ENCODE data around the gene ENTPD8.
"Not testable (repeated sequence)": the region's sequence is repeated elsewhere in the genome, so short reads cannot be mapped to it uniquely, and the experiment has no call there.

ENTPD8 gene

DNA sequence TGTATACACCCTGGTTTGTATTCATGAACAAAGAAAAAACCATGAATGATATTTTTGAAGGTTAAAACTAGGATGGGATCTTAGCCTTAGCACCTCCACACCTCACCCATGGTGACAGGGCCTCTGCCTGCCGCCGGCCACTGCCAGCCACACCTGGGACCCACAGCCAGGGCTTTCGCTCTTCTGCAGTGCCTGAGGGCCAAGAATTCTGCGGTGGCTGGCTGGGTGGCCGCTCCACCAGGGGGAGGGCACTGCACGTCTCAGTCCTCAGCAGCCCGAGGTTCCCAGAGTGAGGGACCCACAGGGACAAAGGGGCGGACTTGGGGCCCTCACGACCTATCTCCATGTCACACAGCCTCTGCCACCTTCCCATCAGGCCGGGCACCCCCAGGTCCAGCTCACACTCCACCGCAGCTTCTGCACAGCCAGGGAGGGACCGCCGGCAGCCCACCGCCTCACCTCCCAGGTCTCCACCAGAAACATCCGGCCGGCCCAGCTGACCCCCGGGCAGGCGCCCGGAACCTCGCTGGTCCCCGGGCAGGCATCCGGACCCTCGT is 25.1 kb downstream of the ENTPD8 start:
- FAIRE-seq, result no peak
- DNase-seq (ENCODE audit: insufficient read length, low spot score), result no peak

DNA sequence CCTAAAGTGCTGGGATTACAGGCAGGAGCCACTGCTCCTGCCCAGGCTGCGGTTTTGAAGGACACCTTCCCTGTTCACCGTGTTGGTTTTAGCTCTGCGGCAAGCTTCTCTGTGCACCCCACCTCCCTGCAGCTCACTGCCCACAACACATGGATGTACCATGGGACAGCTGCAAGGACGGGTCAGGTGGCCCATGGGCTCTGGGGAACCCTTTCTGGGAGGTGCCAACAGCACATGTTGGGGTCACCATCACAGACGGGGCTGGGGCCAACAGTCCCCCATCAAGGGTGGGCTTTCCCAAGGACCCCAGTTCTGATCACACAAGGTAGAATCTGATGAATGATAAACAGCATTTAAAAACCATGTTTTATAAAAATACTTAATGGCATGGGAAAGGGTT is 25.7 kb downstream of the ENTPD8 start:
- no peak for DNase-seq (ENCODE audit: insufficient read length, low spot score)
- FAIRE-seq, result no peak

DNA sequence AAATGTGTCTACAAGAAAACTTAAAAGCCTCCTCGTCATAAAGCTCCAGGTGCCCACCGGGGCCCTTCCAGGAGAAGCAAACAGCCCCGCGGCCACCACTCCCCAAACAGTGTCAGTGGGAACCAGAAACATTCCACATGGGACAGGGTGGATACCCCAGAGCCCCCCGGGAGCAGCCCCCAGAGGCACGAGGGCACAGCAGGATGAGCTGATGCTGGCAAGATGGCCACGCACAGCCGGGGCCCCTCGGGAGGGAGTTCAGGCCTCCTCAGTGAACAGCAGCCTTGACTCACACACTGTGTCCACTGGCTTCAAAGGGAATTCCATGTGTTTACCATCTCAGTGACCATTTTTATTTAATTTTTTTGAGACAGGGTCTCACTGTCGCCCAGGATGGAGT is 28.7 kb downstream of the ENTPD8 start:
- FAIRE-seq, result no peak

DNA sequence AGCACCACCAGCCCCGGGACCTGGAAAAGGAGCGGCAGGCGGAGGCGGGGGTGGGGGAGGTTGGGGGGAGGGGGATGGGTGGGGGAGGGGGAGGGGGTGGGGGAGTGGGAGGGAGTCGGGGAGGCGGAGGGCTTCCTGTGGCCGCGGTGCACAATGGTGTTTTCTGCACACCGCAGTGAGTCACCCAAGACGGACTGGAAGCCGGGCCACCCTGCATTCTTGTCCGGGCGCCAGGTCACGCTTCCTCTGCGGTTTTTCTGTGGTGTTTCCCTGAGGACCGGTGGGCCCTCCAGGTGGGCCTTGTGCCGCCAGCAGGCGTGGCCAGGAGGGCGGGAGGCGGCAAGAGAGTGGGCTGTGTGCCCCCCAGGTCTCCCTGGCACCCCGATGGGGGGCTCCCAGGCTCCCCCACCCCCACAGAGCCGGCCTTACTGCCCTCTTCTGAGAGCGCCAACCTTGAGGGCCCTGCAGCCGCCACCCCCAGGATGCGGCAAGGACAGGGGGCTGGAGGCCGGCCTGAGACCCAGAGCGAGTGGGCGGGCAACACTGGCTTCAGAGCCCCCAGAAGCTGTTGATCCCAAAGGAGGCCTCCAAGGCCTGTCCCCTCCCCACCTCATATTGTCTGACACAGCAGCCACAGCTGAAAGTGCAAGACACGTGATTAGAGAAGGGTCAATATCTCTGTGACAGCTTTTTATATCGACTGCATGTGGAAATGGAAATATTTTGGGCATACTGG is 29.3 kb downstream of the ENTPD8 start:
- DNase-seq (ENCODE audit: insufficient read length, low spot score), result peak; percentile 89

More for the DNA sequence above, 28.7 kb downstream of the ENTPD8 start:
- no peak for DNase-seq (ENCODE audit: insufficient read length, low spot score)

DNA sequence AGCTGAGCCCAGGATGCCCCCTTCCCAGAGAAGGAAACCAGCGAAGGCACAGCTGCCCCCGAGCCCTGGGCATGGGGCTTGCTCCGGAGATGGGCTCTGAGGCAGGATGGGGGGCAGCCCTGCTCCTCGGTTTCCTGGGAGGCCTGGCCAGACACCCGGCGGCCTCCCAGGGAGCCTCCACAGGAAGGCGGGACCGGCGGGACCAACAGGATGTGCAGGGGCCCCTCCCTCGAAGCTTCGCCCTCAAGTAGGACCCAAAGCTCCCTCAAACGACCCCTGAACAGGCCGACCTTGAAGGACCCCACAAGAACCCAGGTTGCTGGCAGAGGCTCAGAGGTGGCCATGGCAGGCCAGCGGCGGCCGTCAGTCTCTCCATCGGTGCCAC is 29.9 kb downstream of the ENTPD8 start:
- FAIRE-seq (no peak), DNase-seq (ENCODE audit: insufficient read length, low spot score) (no peak)

More for the DNA sequence above, 29.3 kb downstream of the ENTPD8 start:
- FAIRE-seq, result no peak

DNA sequence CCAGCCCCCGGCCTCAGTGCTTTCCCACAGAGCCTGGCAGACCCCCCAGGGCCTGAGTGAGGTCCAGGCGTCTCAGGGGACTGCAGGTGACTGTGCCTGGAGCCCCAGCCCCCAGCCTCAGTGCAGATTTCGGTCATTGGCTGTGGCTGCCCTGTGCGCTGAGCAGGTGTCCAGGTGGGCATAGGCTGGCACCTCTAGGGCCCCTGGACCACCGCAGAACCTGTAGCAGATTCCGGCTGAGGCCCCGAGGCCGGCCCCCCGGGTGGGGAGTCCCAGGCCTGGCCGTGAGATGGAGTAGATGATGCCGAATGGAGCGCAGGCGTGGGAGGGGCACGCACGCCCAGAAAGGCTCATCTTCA is 30.3 kb downstream of the ENTPD8 start:
- FAIRE-seq, result no peak
- DNase-seq (ENCODE audit: insufficient read length, low spot score), result no peak

DNA sequence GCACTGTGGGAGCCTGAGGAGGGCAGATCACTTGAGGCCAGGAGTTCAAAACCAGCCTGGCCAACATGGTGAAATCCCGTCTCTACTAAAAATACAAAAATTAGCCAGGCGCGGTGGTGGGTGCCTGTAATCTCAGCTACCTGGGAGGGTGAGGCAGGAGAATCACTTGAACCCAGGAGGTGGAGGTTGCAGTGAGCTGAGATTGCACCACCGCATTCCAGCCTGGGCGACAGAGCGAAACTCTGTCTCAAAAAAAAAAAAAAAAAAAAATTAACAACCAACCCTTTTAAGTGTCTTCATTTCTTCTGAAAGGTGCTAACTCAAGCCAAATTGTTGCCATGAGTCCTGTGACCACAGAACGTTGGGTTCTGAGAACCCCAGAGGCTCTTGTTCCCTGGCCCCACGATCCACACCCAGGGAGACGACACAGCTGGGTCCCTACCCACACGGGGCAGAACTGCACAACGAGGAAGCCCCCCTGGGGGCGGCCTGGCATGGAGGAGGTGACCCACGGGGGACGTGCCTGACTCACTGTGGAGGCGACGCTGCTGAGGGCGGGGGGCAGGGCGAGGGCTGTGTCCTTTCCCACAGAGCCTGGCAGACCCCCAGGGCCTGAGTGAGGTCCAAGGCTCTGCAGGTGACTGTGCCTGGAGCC is 30.8 kb downstream of the ENTPD8 start:
- not testable (repeated sequence) for DNase-seq (ENCODE audit: insufficient read length, low spot score); FAIRE-seq

DNA sequence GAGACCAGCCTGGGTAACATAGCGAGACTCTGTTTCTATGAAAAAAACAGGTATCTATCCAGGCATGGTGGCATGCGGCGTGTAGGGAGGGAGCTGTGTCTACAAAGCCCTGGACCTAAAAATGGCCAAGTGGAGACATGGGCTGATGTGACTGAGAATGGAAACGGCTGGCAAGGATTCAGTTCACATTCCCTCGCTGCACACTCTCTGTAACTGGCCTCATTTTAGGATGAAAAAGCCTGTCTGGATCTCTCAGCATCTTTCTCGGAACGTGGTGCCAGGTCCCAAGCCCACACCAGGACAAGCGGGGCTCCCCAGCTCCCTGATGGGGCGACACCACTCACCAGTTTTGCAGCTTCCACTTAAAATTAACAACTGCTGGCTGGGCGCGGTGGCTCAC is 31.6 kb downstream of the ENTPD8 start:
- FAIRE-seq (no peak), DNase-seq (ENCODE audit: insufficient read length, low spot score) (no peak)

DNA sequence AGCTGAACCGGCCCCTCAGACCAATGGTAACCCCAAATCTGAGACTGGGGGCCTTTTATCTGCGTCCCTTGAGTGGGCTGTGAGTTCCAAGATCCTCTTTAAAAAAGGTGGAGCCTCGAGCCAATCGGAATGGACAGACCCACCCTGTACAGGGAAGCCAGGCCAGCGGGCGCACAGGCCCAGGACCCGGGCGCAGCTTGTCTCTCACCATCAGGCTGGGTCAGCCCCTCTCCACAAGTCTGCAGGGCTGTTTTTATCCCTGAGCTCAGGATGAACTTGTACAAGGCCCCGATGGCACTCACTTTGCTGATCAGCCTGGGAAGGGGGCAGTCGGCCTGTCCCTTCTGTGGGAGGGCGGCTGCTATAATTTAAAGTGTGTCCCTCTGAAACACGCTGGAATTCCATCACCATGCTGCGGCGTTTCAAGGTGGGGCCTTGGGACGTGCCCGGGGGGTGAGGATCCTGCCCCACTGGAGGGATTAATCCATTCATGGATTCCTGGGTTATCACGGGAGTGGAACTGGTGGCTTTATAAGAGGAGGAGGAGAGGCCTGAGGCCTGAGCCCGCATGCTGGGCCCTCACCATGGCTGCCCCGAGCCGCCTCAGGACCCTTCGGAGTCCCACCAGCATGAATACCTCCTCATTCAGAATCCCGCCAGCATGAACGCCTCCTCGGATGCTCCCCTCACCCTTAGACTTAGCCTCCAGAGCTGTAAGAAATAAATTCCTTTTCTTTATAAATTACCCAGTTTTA is 32.3 kb downstream of the ENTPD8 start:
- DNase-seq (ENCODE audit: insufficient read length, low spot score), result no peak
- FAIRE-seq, result no peak

DNA sequence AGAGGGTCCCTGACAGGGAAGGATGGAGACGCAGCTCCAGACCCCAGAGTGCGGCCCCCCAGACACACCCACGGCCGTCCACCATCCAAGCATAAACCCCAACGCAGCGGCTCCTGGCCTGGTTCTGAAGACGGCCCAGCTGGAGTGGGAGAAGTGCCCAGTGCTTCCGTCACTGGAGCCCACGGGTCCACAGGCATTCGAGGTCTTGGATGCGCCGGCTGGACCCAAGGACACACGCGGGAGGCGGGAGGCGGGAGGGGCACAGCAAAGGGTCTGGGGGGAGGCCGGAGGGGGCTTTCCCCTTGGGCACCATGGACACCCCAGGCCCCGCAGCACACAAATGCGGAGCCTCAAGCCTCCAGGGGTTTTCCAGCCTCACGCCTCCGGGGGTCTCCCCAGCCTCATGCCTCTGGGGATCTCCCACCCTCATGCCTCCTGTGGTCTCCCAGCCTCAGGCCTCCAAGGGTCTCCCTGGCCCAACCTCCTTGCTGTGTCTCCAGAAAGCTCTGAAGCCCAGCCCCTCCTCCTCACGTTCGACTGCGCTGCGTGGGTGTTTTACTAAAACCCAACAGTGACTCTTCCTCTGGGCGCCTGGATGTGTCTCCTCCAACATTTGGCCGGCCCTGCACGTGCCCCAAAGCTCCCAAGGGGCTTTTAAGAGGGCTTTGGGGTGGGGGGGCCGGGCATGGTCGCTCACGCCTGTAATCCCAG is 33.4 kb downstream of the ENTPD8 start:
- FAIRE-seq (no peak), DNase-seq (ENCODE audit: insufficient read length, low spot score) (no peak)

DNA sequence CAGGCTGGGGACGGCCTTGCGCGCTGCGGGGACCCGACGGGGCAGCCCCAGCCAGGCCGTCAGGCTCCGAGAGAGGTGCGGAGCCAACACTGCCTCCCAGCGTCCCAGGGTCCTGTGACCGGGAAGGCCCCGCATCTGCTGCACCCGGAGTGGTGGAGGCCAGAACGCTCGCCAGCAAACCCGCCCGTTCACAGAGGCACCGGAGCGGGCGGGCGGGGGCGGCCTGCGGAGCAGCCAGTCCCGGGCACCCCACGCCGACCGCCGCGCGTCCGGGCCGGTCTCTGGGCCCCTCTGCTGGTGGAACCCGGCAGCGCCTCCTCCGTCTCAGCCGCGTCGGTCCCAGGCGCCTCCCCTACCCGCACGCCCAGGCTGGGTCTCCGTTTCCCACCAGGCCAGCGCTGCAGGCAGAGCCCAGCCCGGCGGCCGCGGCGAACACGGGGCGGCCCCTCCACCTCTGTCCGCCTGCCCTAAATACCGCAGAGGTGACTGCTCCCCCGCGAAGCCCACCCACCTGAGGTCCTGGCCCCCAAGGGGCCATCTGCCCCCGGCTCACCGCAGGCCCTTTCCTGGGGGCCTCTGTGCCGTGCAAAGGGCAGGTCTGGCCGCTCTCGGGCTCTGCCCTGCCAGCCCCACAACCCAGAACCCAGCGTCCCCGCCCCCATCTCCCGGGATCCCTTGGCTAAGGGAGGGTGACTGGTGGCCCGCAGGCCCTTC is 34.1 kb downstream of the ENTPD8 start:
- FAIRE-seq (no peak), DNase-seq (ENCODE audit: insufficient read length, low spot score) (peak; percentile 68)

DNA sequence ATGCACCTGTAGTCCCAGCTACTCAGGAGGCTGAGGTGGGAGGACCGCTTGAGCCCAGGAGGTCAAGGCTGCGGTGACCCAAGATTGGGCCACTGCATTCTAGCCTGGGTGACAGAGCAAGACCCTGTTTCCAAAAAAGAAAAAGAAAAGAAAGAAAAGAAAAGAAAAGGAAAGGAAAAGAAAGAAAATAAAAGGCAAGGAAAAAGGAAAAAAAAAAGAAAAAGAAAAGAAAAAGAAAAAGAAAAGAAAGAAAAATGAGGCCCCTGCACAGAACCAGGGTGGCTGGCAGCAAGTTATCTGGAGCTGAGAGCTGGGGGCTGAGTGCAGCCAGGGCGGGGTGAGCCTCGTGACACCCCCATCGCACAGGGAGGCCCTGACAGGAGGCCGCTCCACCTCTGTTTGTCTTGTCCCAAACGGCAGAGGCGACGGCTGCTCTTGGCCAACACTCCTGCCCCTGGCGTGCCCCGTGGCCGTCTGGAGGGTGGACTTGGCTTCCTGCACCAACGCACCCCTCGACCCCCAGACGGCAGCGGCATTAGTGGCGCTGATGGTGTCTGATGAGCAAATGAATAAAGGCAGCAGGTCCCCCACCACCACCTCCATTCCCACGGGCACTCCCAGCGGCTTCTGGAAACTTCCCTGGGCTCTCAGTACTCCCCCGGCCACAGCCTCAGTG is 34.9 kb downstream of the ENTPD8 start:
- FAIRE-seq (no peak), DNase-seq (ENCODE audit: insufficient read length, low spot score) (no peak)

DNA sequence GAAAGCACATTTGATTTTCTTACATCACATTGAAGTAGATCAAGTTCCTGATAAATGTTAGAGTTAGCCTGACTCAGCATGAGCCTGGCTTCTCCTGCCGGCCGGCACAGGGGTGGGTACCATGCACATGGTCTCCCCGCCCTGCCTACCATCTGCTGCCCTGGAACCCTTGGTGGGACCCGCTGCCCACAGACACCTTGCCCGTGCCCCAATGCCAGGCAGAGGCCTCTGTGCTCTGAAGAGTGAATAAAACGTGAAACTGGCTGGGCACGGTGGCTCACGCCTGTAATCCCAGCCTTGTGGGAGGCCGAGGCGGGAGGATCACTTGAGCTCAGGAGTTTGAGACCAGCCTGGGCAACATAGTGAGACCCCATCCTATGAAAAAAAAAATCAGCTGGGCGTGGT is 35.5 kb downstream of the ENTPD8 start:
- FAIRE-seq (no peak), DNase-seq (ENCODE audit: insufficient read length, low spot score) (no peak)

DNA sequence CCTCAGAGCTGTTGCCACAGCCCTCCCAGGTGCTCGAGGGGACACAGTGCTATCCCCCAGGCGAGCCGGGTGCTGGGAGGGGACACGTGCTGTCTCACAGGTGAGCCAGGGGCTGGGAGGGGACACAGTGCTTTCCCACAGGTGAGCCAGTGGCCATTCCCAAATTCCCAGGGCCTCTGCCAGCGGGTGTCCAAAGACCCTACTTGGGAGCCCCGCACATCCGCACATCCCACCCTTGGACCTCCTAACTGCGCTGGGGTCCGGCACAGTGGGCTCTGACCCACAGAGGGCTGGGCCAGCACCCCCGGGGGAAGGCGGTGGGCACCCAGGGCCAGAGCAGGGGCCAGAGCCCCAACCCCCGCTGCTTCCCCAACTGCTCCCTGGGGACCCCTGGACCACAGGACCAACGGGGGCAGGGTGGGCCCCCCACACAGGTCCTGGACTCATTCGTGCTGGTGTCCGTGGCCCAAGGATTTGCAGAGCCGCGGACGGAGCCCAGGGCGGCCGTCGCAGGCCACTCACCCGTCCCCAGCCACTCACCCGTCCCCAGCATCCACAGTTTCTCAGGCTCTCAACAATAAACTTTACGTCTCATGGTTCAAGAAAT is 36.1 kb downstream of the ENTPD8 start:
- DNase-seq (ENCODE audit: insufficient read length, low spot score) (no peak), FAIRE-seq (no peak)

DNA sequence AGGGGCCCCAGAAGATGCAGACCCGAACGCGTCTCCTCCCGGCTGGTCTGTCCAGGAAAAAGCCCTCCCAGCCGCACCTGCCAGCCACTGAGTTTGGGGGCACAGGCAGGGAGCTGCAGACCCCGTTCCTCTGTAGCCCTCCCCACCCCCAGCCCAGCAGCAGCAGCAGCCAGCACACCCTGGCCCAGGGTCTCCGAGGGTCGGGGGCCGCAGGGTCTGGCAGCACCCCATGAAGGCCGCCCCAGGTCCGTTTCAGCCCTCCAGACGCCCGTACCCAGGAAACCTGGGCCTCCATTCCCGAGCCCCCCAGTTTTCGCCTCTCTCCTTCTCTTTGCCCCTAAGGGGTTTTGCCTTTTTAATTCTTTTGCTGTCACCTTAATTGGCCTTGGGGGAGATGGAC is 37.9 kb downstream of the ENTPD8 start:
- FAIRE-seq (no peak), DNase-seq (ENCODE audit: insufficient read length, low spot score) (no peak)

DNA sequence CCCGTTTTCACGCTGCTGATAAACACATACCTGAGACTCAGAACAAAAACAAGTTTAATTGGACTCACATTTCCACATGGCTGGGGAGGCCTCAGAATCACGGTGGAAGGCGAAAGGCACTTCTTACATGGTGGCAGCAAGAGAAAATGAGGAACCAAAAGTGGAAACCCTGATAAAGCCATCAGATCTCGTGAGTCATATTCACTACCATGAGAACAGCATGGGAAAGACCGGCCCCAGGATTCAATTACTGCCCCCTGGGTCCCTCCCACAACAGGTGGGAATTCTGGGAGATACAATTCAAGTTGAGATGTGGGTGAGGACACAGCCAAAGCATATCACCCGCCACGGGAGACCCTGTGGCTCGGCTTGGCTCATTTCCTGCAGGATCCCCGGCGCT is 38.4 kb downstream of the ENTPD8 start:
- DNase-seq (ENCODE audit: insufficient read length, low spot score) (no peak), FAIRE-seq (no peak)

DNA sequence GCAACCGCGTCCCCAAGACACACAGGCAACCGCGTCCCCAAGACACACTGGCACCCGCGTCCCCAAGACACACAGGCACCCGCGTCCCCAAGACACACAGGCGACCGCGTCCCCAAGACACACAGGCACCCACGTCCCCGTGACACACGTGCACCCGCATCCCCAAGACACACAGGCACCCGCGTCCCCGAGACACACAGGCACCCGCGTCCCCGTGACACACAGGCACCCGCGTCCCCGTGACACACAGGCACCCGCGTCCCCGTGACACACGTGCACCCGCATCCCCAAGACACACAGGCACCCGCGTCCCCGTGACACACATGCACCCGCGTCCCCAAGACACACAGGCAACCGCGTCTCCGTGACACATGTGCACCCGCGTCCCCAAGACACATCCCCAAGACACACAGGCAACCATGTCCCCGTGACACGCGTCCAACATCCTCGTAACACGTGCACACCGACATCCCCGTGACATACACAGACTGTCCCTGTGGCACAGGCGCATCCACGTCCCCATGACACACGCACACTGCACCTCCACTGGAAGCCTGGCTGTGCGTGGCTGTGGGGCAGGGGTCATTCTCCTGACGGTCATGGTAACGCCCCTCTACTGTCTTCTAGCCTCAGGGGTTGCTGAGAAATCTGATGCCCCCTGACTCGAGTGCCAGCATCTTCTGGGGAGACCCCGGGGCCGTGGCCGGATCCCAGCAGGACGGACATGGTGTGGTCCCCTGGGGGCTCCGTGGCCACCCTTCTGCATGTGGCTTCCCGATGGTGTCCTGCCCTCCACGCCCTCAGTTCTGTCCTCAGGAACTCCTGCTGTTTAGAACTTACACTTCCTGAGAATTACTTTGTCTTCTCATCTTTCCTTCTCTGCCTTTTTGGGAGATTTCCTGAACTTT is 42.3 kb downstream of the ENTPD8 start:
- FAIRE-seq, result no peak

DNA sequence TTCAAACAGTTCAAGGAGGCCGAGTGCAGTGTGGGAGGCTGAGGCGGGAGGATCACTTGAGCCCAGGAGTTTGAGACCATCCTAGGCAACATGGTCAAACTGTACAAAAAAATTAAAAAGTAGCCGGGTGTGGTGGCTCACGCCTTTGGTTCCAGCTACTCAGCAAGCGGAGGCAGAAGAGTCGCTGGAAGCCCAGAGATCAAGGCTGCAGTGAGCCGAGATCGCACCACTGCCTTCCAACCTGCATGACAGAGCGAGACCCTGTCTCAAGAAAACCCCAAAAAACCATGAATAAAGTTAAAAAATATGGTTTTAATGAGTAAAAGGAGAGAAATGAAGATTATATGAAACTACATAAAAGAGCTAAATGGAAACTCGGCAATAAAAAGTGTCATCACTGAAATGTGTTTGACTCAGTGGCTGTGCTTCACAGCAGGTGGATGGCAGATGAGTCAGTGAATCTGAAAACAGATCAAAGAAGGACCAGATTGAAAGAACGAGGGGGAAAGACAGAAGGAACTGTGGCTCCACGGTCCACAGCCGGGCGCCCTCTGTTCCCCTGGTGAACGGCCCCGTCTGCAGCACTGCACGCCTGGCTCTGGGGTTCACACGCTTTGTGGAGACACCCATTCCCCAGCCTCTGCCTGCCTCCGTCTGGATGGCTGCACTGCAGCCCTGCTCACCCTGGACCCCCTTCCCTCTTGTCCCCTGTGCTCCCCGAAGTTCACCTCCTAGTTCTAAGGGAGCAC is 43.3 kb downstream of the ENTPD8 start:
- DNase-seq (ENCODE audit: insufficient read length, low spot score) (no peak), FAIRE-seq (no peak)

More for the DNA sequence above, 42.3 kb downstream of the ENTPD8 start:
- no peak for DNase-seq (ENCODE audit: insufficient read length, low spot score)
